Astrocyte (in vitro differentiated cells and primary cell): ENCODE measurements around the gene FOXC2. TPM values are rescaled to one million over a fixed set of nuclear protein-coding genes. Genes with fewer than 3 reads are reported as not detected.

Source experiments
- DNase-seq: peaks from one replicate; pipeline ENCODE4 v3.0.0-alpha.2; 2010; ENCODE audit warnings: low read depth
- FAIRE-seq: peaks from 2 replicates; lab custom pipeline; 2011; peaks lifted over from hg19 to GRCh38; lab: Jason Lieb, UNC
- H2AFZ ChIP-seq: 2 replicates; pipeline ENCODE4 v1.6.0; 2012; ENCODE audit warnings: low read depth, low read length, inconsistent platforms
- H3K27ac ChIP-seq: 2 replicates; pipeline ENCODE4 v1.5.1; 2011; ENCODE audit warnings: low read depth, low read length, inconsistent platforms
- H3K27me3 ChIP-seq: 2 replicates; pipeline ENCODE4 v1.6.0; 2011; ENCODE audit warnings: low read length, inconsistent platforms; ENCODE audit not compliant: insufficient read depth
- H3K36me3 ChIP-seq: 2 replicates; pipeline ENCODE4 v1.5.1; 2011; ENCODE audit warnings: low read length, inconsistent platforms; ENCODE audit not compliant: insufficient read depth
- H3K4me1 ChIP-seq: 2 replicates; pipeline ENCODE4 v1.5.1; 2011; ENCODE audit warnings: low read length, inconsistent platforms; ENCODE audit not compliant: insufficient read depth
- H3K4me2 ChIP-seq: 2 replicates; pipeline ENCODE4 v1.6.0; 2012; ENCODE audit warnings: low read length, inconsistent platforms
- H3K4me3 ChIP-seq: 2 replicates; pipeline ENCODE4 v1.5.1; 2011; ENCODE audit warnings: low read depth, mild to moderate bottlenecking, low read length, inconsistent platforms; ENCODE audit not compliant: insufficient read depth
- H3K79me2 ChIP-seq: 2 replicates; pipeline ENCODE4 v1.6.0; 2012; ENCODE audit warnings: mild to moderate bottlenecking, low read length, inconsistent platforms; ENCODE audit not compliant: insufficient read depth
- H3K9ac ChIP-seq: 2 replicates; pipeline ENCODE4 v1.6.0; 2012; ENCODE audit warnings: mild to moderate bottlenecking, low read length, inconsistent platforms
- H3K9me3 ChIP-seq: 2 replicates; pipeline ENCODE4 v1.5.1; 2012; ENCODE audit warnings: low read depth, mild to moderate bottlenecking, low read length, inconsistent platforms; ENCODE audit not compliant: insufficient read depth
- H4K20me1 ChIP-seq: 2 replicates; pipeline ENCODE4 v1.6.0; 2012; ENCODE audit warnings: low read length, inconsistent platforms; ENCODE audit not compliant: insufficient read depth
- H3K27ac Mint-ChIP-seq: one replicate; pipeline ENCODE4 v1.8.0; 2021; ENCODE audit warnings: mild to moderate bottlenecking, mixed read lengths; ENCODE audit not compliant: unreplicated experiment
- H3K27me3 Mint-ChIP-seq: one replicate; pipeline ENCODE4 v1.8.0; 2021; ENCODE audit warnings: low read depth, mixed read lengths; ENCODE audit not compliant: unreplicated experiment
- H3K36me3 Mint-ChIP-seq: one replicate; pipeline ENCODE4 v1.8.0; 2021; ENCODE audit warnings: low read depth, mixed read lengths; ENCODE audit not compliant: unreplicated experiment
- H3K4me1 Mint-ChIP-seq: one replicate; pipeline ENCODE4 v1.8.0; 2021; ENCODE audit warnings: low read depth, mixed read lengths; ENCODE audit not compliant: unreplicated experiment
- H3K4me3 Mint-ChIP-seq: one replicate; pipeline ENCODE4 v1.8.0; 2021; ENCODE audit warnings: mild to moderate bottlenecking, moderate library complexity, mixed read lengths; ENCODE audit not compliant: unreplicated experiment
- H3K9me3 Mint-ChIP-seq: one replicate; pipeline ENCODE4 v1.8.0; 2021; ENCODE audit warnings: mild to moderate bottlenecking, mixed read lengths; ENCODE audit not compliant: unreplicated experiment
- CTCF ChIP-seq: IDR thresholded peaks from 2 replicates; pipeline ENCODE4 v1.5.1; 2011; ENCODE audit warnings: low read depth, mild to moderate bottlenecking, inconsistent platforms, low read length, moderate library complexity; ENCODE audit not compliant: insufficient read depth
- EZH2 ChIP-seq: IDR thresholded peaks from 2 replicates; pipeline ENCODE4 v1.6.1; 2012; ENCODE audit warnings: mild to moderate bottlenecking, low read length, inconsistent platforms; ENCODE audit not compliant: insufficient read depth
- total RNA-seq: library from RNA; stranded (reverse); gene quantifications from 2 replicates; pipeline ENCODE4 v1.2.1, GENCODE V29; 2021

Gene FOXC2
- total RNA-seq, 1 donor from 2014 or later, result 15.8 TPM

GRCh38 chr16:86521236-86522197 lies 45.1 kb upstream of the FOXC2 start:
- Histone ChIP-seq H3K27ac (no peak overlapping the region), H3K4me2 (no peak overlapping the region), H4K20me1 (peaks cover 12% of the 10 kb centered on the region), H2AFZ (no peak overlapping the region), H3K9ac (no peak overlapping the region), H3K4me3 (no peak overlapping the region), H3K4me1 (no peaks in the 10 kb centered on the region), H3K36me3 (no peaks in the 10 kb centered on the region), H3K27me3 (peaks cover 24% of the 10 kb centered on the region), H3K9me3 (no peaks in the 10 kb centered on the region), H3K79me2 (no peaks in the 10 kb centered on the region)
- Mint-ChIP-seq H3K27ac (no peak overlapping the region), H3K27me3 (peaks cover 72% of the 10 kb centered on the region), H3K9me3 (no peaks in the 10 kb centered on the region), H3K36me3 (no peaks in the 10 kb centered on the region), H3K4me1 (no peaks in the 10 kb centered on the region), H3K4me3 (no peak overlapping the region)
- FAIRE-seq (no peak), DNase-seq (no peak)
- TF ChIP-seq CTCF, result no peak
- TF ChIP-seq EZH2, result no peak

GRCh38 chr16:86522634-86523033 lies 44.0 kb upstream of the FOXC2 start:
- no peaks in the 10 kb centered on the region for H3K9me3 Mint-ChIP-seq
- Histone ChIP-seq H3K27me3 (peaks cover 14% of the 10 kb centered on the region), H4K20me1 (peaks cover 4% of the 10 kb centered on the region), H3K27ac (no peak overlapping the region), H3K36me3 (no peaks in the 10 kb centered on the region), H2AFZ (no peak overlapping the region), H3K9ac (no peak overlapping the region), H3K9me3 (no peaks in the 10 kb centered on the region), H3K79me2 (no peaks in the 10 kb centered on the region), H3K4me2 (no peak overlapping the region), H3K4me1 (no peaks in the 10 kb centered on the region), H3K4me3 (no peak overlapping the region)
- DNase-seq, result no peak
- peaks cover 66% of the 10 kb centered on the region for H3K27me3 Mint-ChIP-seq
- no peaks in the 10 kb centered on the region for H3K36me3 Mint-ChIP-seq
- no peak overlapping the region for H3K27ac Mint-ChIP-seq
- no peak overlapping the region for H3K4me3 Mint-ChIP-seq
- no peak for FAIRE-seq
- no peak for TF ChIP-seq CTCF
- no peaks in the 10 kb centered on the region for H3K4me1 Mint-ChIP-seq

GRCh38 chr16:86523166-86523740 lies 43.4 kb upstream of the FOXC2 start:
- Mint-ChIP-seq H3K36me3 (no peaks in the 10 kb centered on the region), H3K27me3 (peaks cover 61% of the 10 kb centered on the region), H3K9me3 (no peaks in the 10 kb centered on the region), H3K4me1 (no peaks in the 10 kb centered on the region), H3K4me3 (no peak overlapping the region), H3K27ac (no peak overlapping the region)
- no peaks in the 10 kb centered on the region for H3K4me1 ChIP-seq
- no peak overlapping the region for H3K9ac ChIP-seq
- no peaks in the 10 kb centered on the region for H4K20me1 ChIP-seq
- no peaks in the 10 kb centered on the region for H3K9me3 ChIP-seq
- H3K4me2 ChIP-seq, result no peak overlapping the region
- H3K27ac ChIP-seq, result no peak overlapping the region
- TF ChIP-seq CTCF, result no peak
- H3K27me3 ChIP-seq, result peaks cover 14% of the 10 kb centered on the region
- DNase-seq, result no peak
- FAIRE-seq, result no peak
- H3K36me3 ChIP-seq, result no peaks in the 10 kb centered on the region
- no peaks in the 10 kb centered on the region for H3K79me2 ChIP-seq
- H3K4me3 ChIP-seq, result no peak overlapping the region
- no peak overlapping the region for H2AFZ ChIP-seq
